GM20431 (cell line): Measurements from ENCODE around the gene RPIA.

ENCODE experiments used
- in situ Hi-C: fragments of 300-500 bp; cut with MseI, MboI; formaldehyde crosslinking; loops from one replicate; pipeline ENCODE4 v1.15.0; 2020; ENCODE audit warnings: low sequenced_read_pairs; ENCODE audit not compliant: unreplicated experiment

Gene RPIA

DNA sequence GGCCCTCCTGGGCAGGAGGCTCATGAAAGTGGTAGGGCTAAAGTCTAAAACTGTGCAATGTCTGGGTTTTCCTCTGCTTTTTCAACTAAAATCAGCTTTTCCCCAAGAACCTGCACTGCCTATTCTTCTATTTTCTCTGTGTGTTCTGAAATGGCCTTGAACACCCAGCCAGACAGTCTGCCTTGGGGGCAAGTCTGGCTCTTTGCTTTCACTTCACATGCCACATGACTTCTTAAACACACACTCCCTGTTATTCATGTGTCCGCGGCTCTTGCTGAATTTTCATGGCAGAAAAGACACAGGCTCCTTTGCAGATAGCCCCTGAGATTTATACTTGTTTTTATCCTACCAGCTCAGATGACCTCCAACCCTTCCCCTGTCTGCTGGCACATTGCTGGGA is 10.6 kb upstream of the RPIA start:
- in situ Hi-C loops: no loop called here

DNA sequence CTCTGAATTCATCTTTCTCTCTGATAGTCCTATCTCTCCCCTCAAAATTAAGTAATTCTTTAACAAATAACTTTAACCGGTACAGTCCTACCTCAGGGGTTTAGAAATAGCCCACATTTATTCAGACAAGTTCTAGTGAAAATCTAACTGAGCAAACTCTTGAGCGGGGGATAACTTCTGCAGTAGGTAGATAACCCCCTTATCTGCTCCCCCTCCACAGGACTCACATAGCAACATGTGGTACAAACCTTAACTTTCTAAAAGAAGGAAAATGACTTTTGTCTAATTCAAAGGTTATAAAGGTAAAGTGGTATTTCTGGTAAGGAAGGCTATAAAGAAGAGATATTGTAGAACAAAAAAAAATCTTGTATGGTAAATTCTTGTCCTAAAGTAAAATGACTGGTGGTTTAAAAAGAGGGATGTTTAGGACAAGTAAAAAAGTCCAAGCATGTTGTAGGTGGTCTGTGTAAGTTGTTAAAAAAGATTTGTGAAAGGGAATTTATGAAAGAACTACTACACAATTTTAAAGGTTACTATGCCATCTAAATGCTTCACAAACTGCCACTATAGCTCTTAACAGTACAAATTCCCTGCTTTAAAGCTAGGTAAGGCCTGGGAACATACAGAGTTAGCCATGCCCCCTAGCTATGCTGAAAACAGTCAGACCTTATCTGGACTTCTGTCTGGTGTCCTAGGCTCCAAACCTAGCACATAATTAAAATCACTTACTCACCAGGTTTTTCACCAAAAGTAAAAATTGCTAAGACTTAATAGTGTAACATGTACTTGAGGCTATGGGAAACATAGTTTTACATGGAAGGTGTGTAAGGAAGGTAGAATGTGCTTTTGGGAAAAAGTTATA is 8.1 kb upstream of the RPIA start:
- in situ Hi-C loops: no loop called here

DNA sequence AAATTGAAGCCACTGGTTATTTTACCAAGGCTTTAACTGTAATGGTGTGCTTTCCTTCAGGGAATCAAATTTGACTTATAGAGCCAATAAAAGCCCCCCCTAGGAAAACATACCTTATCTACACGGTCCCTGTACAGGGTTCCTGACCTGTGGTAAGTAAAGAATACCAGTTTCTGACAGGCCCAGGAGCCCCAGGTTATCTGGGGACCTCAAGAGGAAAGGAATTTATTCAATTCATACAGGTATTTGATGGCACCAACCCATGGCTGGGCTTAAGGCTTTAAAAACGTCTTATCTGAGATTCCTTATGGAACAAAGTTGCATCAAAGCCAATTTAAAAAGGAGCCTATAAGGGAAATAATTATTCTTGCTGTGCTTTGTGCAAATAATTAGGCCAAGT is 7.0 kb upstream of the RPIA start:
- in situ Hi-C loops: no loop called here

DNA sequence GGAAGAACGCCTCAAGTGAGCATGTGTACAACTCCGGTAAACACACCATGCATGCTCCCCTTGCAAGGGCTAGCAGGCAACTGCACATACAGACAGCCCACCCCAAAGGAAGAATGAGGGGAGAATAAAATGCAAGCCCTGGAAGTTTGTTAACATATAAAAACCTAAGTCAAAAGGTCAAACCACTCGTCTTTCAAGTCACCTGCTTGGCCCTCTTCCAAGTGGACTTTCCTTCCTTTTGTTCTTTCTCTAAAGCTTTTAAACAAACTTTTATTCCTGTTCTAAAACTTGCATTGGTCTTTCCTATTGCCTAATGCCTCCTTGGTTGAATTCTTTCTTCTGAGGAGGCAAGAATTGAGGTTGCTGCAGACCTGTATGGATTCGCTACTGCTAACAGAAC is 5.2 kb upstream of the RPIA start:
- in situ Hi-C loops: no loop called here

DNA sequence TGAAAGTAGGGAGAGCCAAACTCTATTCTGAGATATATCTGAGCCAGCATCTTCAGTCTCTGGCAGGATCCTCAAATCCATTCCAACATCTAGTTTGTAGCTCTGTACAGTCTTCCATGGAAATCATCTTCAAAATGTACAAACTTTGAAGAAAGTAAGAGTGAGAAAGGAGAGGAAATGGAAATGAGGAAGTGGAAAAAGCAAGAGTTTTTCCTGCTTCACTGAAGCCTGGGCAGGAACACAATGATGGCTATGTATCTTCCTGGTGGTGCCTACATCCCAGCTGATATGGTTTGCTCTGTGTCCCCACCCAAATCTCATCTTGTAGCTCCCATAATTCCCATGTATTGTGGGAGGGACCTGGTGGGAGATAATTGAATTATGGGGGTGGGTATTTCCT is 4.1 kb upstream of the RPIA start:
- in situ Hi-C loops: no loop called here

DNA sequence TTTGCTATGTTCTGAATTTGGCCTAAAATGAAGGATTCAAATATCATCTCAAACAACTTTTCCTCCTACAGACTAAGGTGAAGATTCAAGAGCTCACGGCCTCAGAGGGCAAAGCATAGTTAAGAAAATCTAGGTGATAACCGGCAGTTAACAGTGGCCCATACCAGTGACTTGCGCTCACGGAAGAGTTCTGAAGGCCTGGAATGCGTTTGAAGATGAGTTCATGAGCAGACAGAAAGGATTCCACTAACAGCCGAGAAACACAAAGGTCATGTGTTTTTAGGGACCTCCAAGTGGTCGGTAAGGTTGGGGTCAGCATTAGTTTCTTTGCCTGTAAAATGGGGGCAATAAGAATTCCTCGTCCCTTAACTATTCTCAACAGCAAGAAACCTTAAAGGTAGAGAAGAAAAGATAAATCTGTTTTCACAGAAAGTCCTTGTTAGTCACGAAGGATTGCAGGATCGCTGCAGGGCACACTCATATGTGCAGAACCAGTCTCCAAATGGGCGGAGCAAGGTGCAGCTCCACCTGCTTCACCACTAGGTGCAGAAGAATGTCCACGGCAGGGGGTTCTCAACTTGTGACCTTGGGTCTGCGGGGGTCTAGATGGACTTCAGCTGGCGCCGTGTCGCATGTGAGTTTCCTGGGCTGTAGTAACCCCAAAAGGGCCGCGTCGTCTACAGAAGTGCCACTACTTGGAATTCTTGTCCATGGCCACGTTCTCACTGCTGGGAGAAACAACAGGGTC is 708 bp upstream of the RPIA start:
- in situ Hi-C loops: no loop called here

DNA sequence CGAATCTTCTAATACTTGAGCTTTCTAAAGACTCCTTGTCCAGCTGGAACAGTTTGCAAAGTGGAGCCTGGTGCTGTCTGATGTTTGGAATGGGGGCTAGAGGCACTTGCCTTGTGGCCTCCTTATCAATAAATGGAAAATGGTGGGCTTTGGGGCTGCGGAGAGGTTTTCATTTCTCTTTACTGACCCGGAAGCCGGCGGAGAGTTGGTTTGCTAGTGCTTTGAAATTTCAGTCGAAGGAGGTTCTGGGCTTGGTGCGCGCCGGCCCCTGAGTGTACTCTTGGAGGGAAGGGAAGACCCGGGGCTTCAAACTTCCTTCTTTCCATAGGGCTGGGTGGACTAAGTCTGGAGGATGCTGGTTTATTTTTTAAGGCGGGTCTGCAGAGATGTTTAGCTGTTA is 714 bp downstream of the RPIA start:
- in situ Hi-C loops: no loop called here

DNA sequence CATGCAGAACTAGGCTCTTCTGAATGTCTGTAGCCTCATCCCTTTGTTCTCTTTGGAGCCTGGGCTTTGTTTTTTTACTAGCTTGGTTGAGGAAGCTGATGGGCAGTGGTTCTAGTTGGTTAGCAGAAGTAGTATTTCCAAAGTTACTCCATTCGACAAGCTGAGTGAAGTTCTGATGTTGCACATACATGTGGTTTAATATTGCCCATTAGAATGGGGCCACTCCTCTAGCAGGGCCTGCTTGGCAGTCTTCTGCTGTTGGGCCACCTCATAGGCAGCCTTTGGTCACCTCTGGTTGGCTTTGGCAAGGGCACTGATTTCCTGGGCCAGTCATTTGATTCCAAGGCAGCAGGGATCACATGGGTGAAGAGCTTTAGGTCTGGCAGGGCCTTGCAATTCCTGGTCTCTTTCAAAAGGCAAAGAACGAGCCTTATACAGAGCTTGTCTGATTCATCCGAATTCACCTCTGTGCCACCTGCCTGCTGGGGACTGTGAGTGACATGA is 2.5 kb downstream of the RPIA start:
- in situ Hi-C loops: no loop called here

DNA sequence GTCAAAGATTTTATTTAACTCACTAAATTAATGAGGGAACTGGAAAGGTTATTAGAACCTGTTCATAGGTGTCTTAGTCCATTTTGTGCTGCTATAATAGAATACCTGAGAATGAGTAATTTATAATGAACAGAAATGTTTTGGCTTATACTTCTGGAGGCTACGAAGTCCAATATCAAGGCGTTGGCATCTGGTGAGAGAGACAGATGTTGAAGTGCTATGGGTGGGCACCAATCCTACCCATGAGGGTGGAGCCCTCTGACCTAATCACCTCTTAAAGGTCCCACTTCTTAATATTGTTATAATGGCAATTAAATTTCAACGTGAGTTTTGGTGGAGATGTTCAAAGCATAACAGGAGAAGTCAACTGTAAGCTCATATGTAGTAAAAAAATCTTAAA is 5.1 kb downstream of the RPIA start:
- in situ Hi-C loops: no loop called here

DNA sequence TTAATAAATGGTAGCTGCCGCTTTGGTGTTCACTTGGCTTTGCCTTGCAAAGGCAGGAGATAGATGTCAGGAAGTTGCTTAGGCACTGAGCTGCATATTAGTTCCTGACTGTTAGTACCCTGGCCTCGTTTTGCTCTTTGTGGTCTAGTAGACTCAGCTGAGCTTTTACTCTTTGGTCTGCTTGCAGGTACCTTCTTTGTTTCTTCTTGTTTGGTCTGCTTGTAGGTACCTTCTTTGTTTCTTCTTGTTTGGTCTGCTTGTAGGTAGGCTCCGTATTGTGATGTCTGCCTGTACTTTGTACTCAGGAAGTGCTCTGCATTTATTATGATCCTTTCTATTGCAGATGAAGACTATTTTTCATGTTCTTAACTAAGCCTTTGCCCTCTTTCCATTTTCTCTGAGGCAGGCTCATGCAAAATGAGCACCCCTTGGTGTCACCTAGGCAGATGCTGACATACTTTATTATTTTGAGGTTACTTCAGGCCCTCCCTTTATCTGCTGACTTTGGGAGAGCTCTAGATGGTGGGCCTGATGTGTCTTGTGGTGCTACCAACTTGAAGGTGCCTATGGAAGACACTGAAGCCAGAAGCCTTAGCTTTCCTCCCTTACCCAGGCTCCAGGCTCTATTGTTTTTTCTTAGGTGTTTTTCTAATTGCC is 6.0 kb downstream of the RPIA start:
- in situ Hi-C loops: no loop called here

DNA sequence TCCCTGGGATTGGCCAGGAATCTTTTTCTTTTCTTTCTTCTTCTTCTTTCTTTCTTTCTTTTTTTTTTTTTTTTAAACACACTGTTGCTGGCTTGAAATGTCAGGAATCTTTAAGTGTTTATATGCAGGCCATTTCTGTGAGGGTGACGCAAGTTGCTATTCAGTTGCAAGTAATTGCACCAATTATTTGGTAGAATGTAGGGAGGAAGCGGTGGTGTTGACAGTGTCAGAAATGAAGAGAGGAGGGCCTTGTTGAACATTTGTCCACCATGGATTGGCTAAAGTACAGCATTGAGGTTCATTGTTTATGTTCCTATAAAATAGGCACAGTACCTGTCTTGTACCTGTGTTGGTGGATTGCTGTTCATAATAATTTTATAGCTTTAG is 6.5 kb downstream of the RPIA start:
- in situ Hi-C loops: no loop called here

DNA sequence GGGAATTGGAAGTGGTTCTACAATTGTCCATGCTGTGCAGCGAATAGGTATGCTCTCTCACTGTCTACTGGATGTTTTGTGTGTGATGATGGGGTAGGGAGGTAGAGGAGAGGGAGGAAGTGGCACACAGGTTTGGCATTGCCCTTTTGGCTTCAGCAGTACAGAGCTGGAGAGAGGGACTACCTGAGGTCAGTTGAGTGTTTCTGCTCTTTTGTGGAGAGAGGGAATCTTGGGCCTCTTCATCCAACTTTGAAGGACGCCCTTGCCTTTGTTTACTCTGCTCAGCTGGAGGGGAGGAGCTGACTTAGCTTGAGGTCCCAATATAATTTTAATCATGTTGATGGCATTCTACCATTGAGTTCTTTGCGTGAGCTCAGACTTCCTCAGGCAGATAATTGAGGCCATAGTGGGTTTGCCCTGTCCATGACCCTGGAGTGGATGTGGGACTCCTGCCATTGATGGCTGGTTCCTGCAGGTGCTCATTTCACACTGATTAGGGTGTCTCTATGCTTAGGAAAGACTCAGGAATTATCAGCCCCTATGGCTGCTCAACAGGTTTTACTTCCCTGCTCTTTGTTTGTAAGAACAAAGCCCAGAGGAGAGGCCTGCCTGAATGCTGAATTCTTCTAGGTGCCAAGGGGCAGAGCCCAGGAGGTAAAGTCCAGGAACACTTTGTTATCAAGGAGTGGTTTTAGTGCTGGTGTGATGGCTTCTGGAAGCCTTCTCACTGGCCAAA is 7.2 kb downstream of the RPIA start:
- in situ Hi-C loops: no loop called here

DNA sequence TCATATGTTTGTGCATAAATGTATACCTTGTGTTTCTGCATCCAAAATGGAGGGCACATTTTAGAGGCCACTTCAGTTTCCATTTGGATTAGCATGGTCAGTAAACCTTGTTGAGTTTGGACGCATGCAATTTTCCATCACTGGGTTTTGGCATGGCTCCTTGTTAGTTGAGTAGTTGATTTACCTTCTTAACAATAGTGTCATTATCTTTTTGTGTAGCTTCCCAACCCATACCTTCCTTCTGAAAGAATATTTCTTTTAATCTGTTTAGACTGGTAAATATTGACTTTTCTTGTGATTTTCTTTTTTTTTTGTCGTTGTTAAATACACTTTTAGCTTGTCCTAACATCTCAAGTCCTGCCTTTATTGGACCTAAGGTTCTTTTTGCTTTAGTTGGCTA is 15.5 kb downstream of the RPIA start:
- in situ Hi-C loops: no loop called here

DNA sequence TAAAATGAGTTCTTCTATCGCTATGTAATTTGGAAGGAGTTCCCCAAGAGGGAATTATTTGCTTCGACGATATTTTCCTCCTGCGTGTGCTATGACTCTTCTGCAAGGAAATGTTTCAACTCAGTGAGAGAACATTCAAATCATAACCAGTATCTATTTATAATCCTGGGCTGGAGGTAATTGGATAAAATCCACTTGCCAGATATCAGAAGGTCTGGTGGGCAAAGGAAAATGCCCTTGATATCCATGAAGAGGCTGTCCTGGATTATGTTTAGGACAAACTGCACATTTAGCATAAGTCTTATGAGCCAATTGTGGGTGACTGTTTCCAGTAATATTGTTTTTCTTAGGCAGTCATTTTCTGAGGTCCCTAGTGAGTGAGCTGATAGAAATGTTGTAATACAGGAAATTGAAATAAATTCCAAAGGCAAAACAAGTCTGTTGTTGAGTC is 17.7 kb downstream of the RPIA start:
- in situ Hi-C loops: no loop called here

DNA sequence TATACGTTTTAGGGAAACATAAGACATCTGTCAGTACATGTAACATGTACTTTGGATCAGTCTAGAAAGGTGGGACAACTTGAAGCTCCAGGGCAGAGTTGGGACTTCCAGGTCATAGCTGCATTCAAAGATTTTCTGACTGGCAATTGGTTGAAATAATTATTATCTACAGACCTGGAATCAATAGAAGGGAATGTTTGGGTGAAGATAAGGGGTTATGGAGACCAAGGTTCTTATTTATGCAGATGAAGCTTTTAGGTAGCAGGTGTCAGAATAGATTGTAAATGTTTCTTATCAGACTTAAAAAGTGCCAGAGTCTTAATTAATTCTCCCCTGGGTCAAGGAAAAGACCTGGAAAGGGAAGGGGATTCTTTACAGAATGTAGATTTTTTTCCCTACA is 19.8 kb downstream of the RPIA start:
- in situ Hi-C loops: no loop called here

DNA sequence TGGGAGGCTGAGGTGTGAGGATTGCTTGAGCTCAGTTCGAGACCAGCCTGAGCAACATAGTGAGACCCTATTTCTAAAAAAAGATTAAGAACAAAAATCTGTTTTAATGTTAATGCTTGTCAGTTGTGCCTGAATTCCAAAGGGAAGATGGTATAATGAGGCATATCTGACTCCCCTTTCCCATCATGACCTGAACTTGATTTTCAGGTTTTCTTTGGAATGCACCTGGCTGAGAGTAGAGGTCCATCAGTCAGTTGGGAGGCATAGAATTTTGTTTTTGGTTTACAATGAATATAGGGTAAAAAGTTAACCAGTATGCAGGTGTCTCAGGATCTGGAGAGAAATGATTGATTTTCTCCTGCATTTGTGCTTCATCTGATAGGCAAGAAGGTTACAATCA is 20.4 kb downstream of the RPIA start:
- in situ Hi-C loops: no loop called here

DNA sequence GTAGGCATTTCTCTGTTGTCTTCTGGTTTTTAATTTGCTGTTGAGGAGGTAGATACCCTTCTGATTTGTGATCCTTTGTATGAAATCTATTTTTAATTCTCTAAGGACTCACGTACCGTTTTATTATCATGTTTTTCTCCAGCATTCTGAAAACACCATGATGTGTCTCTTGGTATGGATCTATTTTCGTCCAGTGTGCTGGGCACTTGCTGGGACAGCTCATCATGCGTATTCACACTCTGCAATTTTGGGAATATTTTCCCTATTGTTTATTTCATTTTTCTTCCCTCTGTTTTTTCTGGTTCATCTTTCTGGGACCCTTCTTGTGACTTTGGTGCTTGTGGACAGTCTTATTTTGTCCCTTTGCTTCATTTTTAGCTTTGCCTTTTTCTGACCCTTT is 21.9 kb downstream of the RPIA start:
- in situ Hi-C loops: no loop called here

DNA sequence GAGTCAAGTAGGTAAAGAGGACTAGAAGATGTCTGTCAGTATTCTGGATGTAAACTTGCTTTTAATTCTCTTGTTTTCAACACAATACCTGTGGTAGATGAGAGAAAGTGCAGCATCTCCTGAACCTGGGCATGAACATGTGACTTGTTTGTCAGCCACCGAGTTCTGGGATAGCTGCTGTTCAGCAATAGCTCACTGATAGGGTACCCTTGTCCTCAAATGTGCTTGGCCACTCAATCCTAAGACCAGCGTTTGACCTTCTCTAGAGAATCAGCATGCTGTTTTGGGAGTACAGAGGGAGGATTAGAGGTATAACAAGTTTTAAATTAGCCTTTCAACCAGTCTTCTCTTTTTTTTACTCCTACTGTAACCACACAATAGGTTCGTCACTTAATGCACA is 23.2 kb downstream of the RPIA start:
- in situ Hi-C loops: no loop called here

DNA sequence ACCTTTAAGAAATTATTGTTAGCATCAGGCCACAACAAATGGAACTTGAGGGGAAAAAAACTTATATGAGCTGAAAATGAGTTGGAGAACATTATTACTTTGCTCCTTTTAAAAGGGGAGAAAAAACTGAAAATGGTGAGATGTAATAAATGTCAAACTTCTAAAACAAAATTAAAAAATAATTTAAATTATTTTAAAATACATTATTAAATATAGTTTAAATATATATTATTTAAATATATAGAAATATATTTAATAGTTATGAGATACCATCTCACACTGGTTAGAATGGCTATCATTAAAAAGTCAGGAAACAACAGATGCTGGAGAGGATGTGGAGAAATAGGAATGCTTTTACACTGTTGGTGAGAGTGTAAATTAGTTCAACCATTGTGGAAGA is 28.9 kb downstream of the RPIA start:
- in situ Hi-C loops: no loop called here

DNA sequence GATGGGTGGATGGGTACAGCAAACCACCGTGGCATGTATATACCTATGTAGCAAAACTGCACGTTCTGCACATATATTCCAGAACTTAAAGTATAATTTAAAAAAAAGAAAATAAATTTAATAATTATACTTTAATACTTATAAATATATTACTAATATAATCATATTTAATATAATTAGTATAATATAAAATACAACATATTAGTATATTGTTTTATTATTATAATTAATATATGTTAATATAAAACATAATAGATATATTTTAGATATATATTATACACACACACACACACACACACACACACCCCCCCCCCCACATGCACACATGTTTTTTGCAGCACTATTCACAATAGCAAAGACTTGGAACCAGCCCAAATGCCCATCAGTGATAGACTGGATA is 29.8 kb downstream of the RPIA start:
- in situ Hi-C loops: no loop called here
